Limb (tissue), 2 donors: ENCODE data around the gene CCDC200.
"Not testable (repeated sequence)": the region's sequence is repeated elsewhere in the genome, so short reads cannot be mapped to it uniquely, and the experiment has no call there.

Experiments used
- DNase-seq, 2 donors: peaks; one replicate each; pipeline ENCODE4 v3.0.0-alpha.2; 2016; ENCODE audit errors: extremely low spot score in 2 of 2

Gene CCDC200

DNA sequence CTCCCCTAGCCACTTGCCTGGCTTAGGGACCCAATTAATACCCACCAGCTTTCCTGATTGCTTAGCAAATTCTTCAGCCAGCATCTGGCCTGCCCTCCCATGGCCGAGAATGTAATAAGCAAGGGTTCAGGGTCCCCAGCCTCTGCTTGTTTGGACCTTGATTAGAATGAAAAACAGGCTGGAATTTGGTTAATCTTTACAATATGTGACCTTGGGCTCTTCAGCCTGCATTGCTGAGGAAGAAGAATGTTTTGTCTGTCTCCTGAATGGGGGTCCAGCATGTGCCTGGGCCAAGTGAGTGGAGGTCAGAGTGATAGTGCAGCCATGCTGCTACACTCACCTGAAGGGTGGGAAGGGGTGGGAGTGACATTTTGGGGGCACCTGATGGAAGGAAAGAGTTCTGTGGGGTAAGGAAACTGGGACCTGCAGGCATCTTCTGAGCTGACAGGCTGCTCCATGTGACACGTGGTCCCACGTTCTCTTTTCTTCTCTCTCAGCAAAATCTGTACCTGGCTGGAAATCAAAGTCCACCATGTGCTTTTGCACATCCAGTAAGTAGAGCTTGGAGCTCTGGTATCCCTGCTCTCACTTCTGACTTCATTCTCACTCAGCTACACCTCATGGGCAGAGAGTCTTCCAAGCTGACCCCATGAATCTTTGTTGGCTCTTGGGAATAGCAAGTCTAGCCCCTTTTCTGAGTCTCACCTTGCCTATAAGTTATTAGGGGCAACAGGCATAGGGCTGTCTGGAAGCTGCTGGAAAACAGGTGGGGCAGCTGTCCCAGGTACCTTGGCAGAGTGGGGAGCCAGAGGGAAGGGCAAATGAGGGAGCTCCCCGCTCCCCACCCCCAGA, 11.4 kb downstream of the CCDC200 start:
- no peak for DNase-seq

DNA sequence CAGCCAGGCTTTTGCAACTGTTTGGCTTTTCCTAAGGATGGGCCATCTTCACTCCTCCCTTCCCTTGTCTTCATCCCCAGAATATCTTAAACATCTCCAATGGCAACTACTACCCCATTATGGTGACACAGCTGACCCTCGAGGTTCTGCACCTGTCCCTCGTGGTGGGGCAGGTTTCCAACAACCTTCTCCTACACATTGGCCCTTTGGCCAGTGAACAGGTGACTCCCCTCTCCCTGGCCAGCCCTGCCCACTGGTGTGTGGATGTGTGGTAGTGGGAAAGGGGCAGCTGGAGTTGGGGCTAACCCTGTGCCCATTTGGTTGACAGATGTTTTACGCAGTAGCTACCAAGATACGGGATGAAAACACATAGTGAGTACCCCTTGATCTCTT, 12.1 kb downstream of the CCDC200 start:
- no peak for DNase-seq

DNA sequence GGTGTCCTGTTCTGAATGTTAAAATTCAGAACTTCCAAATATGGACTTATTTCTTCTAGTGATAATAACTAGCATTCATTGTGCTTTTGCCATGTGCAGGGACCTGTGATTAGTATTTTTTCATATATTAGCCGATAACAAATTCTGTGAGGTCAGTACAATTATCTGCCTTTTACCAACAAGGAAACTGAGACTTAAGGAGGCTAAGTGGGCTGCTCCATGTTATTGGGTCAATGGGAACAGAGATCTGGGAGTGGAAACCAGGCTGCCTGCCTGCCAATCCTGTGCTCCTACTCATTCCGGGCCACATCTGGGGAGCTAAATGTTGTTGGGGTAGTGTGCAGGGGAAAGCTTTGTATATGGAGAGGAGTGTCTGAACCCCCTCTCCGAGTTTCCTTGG, 13.1 kb downstream of the CCDC200 start:
- no peak for DNase-seq

GRCh38 chr17:43213545-43213944, 14.9 kb downstream of the CCDC200 start:
- no peak for DNase-seq

DNA sequence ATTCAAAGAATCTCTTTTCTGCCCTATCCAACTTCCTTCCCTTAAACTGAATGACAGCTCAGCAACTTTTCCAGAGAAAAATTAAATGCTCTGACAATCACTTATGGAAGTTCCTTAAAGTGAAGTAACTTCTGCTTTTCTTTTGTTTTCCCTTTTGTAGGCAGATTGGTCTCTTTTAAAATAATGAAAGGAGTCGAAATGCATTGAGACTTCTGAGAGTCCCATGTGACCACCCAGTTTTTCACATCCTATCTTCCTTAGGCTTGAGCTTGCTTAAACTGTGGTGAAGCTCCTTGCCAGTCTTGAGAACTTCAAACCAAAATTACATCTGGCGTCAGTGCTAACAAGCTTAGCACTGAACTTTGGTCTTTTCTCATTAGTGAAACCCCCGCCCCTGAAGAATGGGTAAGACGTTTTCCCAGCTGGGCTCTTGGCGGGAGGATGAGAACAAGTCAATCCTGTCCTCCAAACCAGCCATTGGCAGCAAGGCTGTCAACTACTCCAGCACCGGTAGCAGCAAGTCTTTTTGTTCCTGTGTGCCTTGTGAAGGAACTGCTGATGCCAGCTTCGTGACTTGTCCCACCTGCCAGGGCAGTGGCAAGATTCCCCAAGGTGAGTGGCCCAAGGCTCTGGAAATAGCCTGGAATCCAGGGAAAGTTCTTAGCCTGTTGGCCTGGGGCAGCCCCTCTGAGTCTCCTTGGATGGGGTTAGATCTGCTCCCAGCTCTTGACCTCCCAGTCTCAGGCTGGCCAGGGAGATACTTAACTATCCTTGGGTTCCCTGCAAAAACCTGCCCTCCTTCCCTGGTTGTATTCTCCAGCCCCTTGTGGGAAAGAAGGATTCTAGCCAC, 15.6 kb downstream of the CCDC200 start:
- no peak for DNase-seq

DNA sequence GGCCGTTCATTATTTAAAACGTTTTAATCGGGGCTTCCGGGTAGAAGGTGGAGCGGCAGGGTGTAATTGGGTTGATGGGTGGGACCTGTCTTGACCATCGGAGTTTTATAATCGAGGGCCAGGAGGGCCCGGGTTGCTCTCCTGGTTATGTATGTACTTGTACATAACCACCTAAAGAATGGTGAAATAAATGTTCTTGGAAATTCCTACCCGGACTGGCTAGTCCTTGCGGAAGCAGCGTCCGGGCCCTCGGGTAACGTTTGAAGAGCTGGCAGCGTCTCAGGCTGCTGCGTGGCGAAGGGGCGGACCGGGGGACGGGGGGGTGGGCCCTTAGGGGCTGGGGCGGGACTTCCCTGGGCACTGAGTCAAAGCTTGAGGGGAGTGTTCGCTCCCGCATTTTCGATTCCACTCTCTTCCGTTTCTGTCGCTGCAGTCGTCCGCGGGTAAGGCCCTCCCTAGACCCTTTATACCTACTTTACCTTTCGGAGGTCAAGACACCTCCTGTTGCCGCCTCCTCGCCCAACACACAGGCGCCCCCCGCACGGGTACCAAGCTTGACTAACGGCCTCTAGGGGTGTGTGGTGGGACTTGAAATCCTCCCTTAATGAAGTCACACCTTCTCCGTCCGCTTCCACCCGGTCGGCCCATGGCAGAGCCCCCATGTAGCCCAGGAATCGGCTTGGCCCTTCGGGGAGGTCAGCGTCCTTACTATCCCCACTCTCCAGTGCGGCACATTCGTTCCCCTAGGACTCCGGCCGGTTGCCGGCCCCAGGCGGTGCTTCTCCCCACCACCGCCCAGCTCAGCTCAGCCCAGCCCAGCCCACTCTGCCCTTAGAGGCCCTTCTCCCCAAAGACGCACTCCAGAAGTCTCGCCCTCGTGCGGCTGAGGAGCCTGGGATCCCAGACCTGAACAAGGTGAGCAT, 16.7 kb downstream of the CCDC200 start, which contains the start of gene TMEM106A:
TMEM106A (plus strand) TSS at position 396 of the 923 bp plus-strand sequence. CDS start 1,167 bp downstream, outside the sequence.
- peak; percentile 86 to 87 for DNase-seq

DNA sequence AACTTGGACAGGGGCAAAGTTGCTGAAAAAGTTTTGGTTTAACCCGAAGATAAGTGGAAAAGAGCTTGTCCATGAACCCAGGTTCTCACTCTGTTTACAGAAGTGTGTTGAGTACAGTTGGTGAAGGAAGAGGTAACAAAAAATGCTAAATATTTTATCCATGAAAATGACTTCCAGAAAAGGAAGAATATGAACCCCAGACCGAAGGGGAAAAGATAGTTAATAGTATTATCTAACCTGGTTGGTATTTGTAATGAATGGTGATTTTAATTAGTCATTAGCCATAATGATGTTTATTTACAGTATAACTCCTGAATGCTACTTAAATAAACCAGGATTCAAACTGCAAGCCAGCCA, 17.3 kb downstream of the CCDC200 start:
- DNase-seq, result no peak

GRCh38 chr17:43210576-43210975, 17.8 kb downstream of the CCDC200 start:
- DNase-seq, result no peak

DNA sequence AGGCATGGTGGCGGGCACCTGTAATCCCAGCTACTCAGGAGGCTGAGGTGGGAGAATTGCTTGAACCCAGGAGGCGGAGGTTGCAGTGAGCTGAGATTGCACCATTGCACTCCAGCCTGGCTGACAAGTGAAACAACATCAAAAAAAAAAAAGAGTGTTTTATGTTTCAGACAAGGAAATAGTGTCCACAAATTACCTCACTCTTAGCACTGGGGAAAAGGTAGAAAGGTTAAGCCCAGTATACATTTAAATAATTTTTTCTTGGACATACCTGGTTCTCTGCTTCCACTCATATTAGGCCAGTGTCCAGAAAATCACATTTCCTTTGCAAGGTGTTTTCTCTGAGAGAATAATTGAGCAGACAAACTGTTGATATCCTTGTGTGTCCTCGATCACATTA, 25.4 kb downstream of the CCDC200 start:
- not testable (repeated sequence) for DNase-seq

GRCh38 chr17:43200127-43200526, 28.3 kb downstream of the CCDC200 start:
- DNase-seq, result no peak

DNA sequence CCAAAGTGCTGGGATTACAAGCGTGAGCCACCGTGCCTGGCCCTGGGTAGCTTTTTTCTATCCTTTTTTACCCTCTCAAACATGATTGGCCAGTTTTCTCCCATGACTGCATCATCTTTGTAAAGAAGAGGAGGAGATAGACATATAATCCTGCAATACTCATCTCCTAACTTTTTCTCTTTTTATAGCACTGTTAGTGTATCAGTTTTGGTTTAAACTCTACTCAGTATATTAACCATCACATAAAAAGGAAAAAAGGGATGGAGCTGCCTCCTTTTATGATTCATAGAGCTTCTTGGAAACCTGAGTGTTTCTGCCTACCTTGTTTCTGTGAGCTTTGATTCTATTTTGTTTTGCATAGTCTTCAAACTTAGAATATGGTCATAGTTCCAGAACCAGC, 28.8 kb downstream of the CCDC200 start:
- DNase-seq, result no peak

- no peak for DNase-seq
These were observed 35.2 kb downstream of the CCDC200 start for GRCh38 chr17:43193251-43193650.

- not testable (repeated sequence) for DNase-seq
These were observed 41.8 kb downstream of the CCDC200 start for GRCh38 chr17:43186656-43187055.

DNA sequence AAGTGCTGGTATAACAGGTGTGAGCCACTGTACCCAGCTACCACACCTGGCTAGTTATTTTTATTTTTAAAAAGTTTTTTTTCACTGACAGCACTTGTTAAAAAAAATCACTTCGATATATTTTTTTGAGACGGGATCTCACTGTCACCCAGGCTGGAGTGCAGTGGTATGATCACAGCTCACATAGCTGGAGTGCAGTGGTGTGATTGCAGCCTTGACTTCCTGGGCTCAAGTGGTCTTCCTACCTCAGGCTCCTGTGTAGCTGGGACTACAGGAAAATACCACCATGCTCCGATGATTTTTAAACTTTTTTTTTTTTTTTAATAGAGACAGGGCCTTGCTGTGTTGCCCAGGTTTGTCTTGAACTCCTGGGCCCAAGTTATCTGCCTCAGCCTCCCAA, 44.5 kb downstream of the CCDC200 start:
- no peak for DNase-seq

DNA sequence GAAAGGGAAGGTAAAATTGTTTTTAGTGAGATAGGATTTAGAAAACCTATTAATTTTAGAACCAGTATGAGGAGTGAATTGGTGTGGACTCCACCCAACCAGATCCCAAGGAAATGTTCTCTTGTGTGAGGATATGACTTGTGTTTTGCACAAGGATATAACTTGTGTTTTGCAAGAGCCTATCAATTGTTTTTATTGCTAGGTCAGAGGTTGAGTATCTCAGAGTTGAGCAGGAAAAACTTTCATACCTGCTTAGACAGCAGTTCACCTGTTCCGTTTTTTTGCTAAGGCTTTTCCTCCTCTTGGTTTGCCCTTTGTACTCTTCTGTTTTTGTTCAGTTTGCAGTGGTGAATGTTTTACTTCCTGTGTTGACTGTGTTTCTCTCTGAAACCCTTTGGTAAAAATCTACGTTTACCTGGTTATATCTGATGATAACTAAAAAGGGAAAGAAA, 52.3 kb downstream of the CCDC200 start:
- no peak for DNase-seq

DNA sequence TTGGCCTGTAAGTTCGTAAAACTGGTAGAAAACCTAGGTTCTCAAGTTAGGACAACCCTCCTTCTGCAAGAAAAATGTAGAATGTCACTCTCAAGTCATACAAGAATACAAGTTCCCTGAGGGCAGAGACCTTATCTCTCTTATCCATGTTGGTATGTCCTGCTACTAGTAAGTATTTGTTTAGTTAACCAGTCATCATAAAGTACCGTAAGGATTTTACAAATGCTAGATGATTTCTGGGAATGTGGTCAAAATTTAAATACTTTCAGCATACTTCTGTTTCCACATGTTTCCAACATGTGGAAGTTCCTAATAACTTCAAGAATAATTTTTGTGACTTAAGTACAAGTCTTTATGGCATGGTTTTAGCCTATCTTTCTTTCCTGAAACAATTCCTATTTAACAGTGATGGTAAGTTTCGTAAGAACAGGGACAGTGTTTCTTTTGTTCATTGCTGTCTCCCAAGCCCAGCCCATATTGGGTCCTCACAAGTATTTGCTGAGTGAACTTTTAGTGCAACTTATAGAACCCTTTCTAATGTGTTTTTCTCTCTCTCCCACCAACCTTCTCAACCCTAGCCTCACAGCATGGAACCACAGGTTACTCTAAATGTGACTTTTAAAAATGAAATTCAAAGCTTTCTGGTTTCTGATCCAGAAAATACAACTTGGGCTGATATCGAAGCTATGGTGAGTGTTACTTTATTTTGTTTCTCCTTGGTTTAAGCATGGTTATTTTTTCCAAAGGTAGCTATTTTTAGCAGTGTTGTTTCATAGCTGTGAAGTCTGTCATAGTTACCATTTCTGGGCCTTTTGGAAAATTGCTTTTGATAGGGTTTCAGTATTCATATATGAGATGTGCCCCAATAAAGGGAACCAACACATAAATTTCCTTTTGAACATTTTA, 53.0 kb downstream of the CCDC200 start:
- DNase-seq, result no peak

GRCh38 chr17:43171586-43172487, 56.6 kb downstream of the CCDC200 start:
- DNase-seq, result peak; percentile 38 to 76
